ENCODE data around the gene CACNB2.

DNA sequence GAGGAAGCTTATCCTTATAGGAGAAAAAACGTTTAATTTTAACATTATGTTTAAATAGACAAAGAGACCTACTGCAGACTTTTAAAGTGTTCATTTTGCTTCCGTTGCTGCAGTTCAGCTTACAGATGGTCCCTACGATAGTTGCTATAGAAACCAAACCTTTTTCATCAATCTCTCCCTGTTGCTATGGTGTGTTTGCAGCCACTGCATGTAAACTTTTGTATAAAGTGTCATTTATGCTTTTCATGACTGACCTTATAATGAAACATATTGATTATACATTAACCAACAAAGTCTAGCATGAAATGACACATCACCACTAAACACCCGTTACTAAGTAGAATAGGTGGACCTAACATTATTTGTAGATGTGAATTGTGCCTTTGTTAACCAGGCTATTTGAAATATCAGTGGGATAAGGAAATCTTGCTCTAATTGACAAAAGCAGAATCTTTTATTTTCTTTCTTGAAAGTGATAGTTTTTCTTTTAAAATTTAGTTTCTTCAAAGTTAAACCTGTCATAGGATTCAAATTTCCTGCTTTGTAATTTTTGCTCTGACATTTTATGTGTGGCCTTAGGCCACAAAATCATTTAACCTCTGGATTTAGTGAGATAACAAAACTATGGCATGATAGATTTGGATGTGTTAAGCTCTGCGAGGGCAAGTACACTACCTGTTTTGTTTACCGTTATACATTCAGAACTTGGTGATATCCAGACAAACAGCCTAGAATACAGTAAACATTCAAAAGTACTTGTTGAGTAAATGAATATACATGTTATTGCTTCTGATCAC lies 64.0 kb downstream of the CACNB2 start:
- TF ChIP-seq, protein P1, sequence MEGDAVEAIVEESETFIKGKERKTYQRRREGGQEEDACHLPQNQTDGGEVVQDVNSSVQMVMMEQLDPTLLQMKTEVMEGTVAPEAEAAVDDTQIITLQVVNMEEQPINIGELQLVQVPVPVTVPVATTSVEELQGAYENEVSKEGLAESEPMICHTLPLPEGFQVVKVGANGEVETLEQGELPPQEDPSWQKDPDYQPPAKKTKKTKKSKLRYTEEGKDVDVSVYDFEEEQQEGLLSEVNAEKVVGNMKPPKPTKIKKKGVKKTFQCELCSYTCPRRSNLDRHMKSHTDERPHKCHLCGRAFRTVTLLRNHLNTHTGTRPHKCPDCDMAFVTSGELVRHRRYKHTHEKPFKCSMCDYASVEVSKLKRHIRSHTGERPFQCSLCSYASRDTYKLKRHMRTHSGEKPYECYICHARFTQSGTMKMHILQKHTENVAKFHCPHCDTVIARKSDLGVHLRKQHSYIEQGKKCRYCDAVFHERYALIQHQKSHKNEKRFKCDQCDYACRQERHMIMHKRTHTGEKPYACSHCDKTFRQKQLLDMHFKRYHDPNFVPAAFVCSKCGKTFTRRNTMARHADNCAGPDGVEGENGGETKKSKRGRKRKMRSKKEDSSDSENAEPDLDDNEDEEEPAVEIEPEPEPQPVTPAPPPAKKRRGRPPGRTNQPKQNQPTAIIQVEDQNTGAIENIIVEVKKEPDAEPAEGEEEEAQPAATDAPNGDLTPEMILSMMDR (conservative IDR thresholded peaks at IDR 0.05; ENCODE audit: low read depth, low read length) = no peak
- no peak for TF ChIP-seq EZH2 (IDR thresholded peaks at IDR 0.05; ENCODE audit: borderline replicate concordance, low read depth, low read length, poor library complexity, severe bottlenecking)
